OCI-LY7 (cell line): ENCODE results near the gene CHPF2.

Source experiments
- EZH2phosphoT487 ChIP-seq: fragments of 200-600 bp; sonication (generic); IDR thresholded peaks from 2 replicates; pipeline ENCODE4 v1.6.1; 2018; ENCODE audit warnings: low read depth, borderline replicate concordance, mild to moderate bottlenecking, mixed run types, antibody characterized with exemption, low read length, moderate library complexity, mixed read lengths
- TF ChIP-seq, protein P1 (sequence below): fragments of 200-600 bp; sonication (generic); conservative IDR thresholded peaks from 2 replicates; pipeline ENCODE4 v1.5.1; 2014; ENCODE audit warnings: mild to moderate bottlenecking, antibody characterized with exemption, low read length, moderate library complexity, mixed read lengths

DNA sequence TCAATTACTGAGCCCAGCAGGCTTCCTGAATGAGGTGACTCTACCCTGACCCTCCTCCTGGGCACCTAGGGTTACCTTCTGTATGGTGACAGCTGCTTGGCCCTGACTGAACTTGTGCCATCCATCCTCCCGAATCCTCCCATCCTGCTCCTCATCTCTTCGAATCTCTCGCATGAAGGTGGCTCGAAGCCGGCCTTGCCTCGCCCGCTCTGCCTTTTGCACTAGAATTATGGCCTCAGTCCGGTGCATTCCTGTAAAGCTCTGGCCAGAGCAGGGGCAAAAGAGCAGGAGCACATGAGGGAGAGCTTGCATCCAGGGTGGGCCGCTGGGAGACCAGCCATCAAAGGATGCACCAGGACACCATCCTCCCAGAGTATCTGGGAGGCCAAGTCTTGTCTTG is 29.4 kb upstream of the CHPF2 start:
- TF ChIP-seq, protein P1, sequence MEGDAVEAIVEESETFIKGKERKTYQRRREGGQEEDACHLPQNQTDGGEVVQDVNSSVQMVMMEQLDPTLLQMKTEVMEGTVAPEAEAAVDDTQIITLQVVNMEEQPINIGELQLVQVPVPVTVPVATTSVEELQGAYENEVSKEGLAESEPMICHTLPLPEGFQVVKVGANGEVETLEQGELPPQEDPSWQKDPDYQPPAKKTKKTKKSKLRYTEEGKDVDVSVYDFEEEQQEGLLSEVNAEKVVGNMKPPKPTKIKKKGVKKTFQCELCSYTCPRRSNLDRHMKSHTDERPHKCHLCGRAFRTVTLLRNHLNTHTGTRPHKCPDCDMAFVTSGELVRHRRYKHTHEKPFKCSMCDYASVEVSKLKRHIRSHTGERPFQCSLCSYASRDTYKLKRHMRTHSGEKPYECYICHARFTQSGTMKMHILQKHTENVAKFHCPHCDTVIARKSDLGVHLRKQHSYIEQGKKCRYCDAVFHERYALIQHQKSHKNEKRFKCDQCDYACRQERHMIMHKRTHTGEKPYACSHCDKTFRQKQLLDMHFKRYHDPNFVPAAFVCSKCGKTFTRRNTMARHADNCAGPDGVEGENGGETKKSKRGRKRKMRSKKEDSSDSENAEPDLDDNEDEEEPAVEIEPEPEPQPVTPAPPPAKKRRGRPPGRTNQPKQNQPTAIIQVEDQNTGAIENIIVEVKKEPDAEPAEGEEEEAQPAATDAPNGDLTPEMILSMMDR: no peak
- no peak for TF ChIP-seq EZH2phosphoT487
